Body of pancreas (tissue), 4 donors: ENCODE data around the gene EIF3I. TPM values are rescaled to one million over a fixed set of nuclear protein-coding genes. Genes with fewer than 3 reads are reported as not detected.
A peak's percentile ranks its signal among the peaks of the same experiment; 100 is the strongest.

ENCODE experiments used
- ATAC-seq: fragments of 150-250 bp; one replicate; pipeline ENCODE4 v1.9.1; 2016
- DNase-seq, 4 donors: peaks; one replicate each; pipeline ENCODE4 v3.0.0-alpha.2; 2019
- H3K27ac ChIP-seq, 4 donors: fragments of 200-600 bp; sonication (generic); 1 replicate in 3 of 4; 2 replicates in 1 of 4; pipeline versions ENCODE4 v1.5.1 to v1.6.1; 2016 to 2019; ENCODE audit warnings: mild to moderate bottlenecking in 1 of 4, mixed read lengths in 1 of 4, moderate library complexity in 1 of 4
- H3K27me3 ChIP-seq, 2 donors: fragments of 200-600 bp; sonication (generic); one replicate each; pipeline ENCODE4 v1.6.0; 2016; ENCODE audit warnings: mild to moderate bottlenecking in 1 of 2
- H3K36me3 ChIP-seq, 2 donors: fragments of 200-600 bp; sonication (generic); replicated peaks in 1 of 2; 2 replicates each; pipeline ENCODE4 v1.5.1; 2016; ENCODE audit warnings: low read depth in 2 of 2; ENCODE audit not compliant: insufficient read depth in 1 of 2
- H3K4me1 ChIP-seq: fragments of 200-600 bp; sonication (generic); one replicate; pipeline ENCODE4 v1.6.0; 2016
- H3K4me3 ChIP-seq, 2 donors: fragments of 200-600 bp; sonication (generic); 1 replicate in 1 of 2; 2 replicates in 1 of 2; pipeline ENCODE4 v1.5.1; 2016 to 2019
- H3K9me3 ChIP-seq, 3 donors: fragments of 200-600 bp; sonication (generic); 1 replicate in 2 of 3; 2 replicates in 1 of 3; pipeline ENCODE4 v1.5.1; 2016
- POLR2A ChIP-seq, 3 donors: fragments of 450-650 bp; IDR thresholded peaks; one replicate each; pipeline ENCODE4 v1.6.1; 2016; ENCODE audit warnings: antibody characterized with exemption in 3 of 3, mild to moderate bottlenecking in 2 of 3
- WGBS, 2 donors: methylation state at CpG; one replicate each; pipeline ENCODE4 v1.1.5; 2017; 5-methylcytosine and 5-hydroxymethylcytosine counted together
- intact Hi-C: fragments of 100-400 bp; cut with DNase I; formaldehyde crosslinking; loops from one replicate; pipeline ENCODE4 v1.15.1; 2023
- total RNA-seq, 2 donors: library from RNA; depleted of rRNA; stranded (reverse); fragments of >200 nt; gene quantifications; one replicate each; pipeline ENCODE4 v1.1.0, GENCODE V29; 2016
- TF ChIP-seq, protein P1 (sequence below), 7 experiments: fragments of 450-650 bp in 4 of 7; fragments of 200-600 bp in 3 of 7; sonication (generic) in 3 of 7; IDR thresholded peaks; one replicate each; pipeline ENCODE4 v1.5.1; 2016 to 2019; ENCODE audit warnings: antibody characterized with exemption in 7 of 7

The EIF3I gene
- total RNA-seq, 2 donors from 2014 or later = 69.5 to 81.7 TPM

DNA sequence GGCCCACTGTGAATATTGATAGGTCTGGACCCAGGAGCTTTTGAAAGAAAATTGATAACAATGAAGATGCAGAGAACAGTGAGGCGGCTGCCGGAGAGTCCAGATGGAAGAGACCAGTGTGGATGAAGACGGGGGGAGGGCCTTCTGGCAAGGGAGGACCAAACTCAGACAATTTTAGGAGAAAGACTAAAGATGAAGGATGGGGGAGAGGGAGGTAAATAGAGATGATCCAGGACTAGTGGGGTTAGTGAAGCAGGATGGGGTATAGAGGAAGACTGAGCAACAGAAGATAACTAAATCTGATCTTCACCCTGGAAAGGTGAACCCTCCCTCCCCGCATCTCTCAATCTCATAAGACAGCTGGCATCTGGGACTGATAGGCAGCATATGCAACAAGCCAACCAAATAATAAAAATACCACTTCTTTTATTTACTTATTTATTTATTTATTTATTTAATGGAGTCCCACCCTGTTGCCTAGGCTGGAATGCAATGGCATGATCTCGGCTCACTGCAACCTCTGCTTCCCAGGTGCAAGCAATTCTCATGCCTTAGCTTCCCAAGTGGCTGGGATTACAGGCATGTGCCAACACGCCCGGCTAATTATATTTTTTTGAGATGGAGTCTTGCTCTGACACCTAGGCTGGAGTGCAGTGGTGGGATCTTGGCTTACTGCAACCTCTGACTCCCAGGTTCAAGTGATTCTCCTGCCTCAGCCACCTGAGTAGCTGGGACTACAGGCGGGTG is 10.5 kb downstream of the EIF3I start:
- DNase-seq (no peak), ATAC-seq (no peak)
- no peaks in the 10 kb centered on the region for H3K27me3 ChIP-seq
- TF ChIP-seq, protein P1, sequence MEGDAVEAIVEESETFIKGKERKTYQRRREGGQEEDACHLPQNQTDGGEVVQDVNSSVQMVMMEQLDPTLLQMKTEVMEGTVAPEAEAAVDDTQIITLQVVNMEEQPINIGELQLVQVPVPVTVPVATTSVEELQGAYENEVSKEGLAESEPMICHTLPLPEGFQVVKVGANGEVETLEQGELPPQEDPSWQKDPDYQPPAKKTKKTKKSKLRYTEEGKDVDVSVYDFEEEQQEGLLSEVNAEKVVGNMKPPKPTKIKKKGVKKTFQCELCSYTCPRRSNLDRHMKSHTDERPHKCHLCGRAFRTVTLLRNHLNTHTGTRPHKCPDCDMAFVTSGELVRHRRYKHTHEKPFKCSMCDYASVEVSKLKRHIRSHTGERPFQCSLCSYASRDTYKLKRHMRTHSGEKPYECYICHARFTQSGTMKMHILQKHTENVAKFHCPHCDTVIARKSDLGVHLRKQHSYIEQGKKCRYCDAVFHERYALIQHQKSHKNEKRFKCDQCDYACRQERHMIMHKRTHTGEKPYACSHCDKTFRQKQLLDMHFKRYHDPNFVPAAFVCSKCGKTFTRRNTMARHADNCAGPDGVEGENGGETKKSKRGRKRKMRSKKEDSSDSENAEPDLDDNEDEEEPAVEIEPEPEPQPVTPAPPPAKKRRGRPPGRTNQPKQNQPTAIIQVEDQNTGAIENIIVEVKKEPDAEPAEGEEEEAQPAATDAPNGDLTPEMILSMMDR (IDR thresholded peaks at IDR 0.05) = no peak
- TF ChIP-seq POLR2A (IDR thresholded peaks at IDR 0.05) = no peak
- intact Hi-C loops = loop anchor here (10.0 kb wide), 1 partner anchor 62 kb away; the partner anchor contains the start of gene HDAC1
- no peaks in the 10 kb centered on the region for H3K9me3 ChIP-seq
- H3K27ac ChIP-seq = no peak overlapping the region
- H3K36me3 ChIP-seq = peaks cover 13 to 21% of the 10 kb centered on the region in 2 donors
- no peak overlapping the region for H3K4me3 ChIP-seq
- 87 to 90% methylated on average over 7 to 8 of the region's 8 CpGs for WGBS, 2 donors
- H3K4me1 ChIP-seq = peaks cover 10% of the 10 kb centered on the region

DNA sequence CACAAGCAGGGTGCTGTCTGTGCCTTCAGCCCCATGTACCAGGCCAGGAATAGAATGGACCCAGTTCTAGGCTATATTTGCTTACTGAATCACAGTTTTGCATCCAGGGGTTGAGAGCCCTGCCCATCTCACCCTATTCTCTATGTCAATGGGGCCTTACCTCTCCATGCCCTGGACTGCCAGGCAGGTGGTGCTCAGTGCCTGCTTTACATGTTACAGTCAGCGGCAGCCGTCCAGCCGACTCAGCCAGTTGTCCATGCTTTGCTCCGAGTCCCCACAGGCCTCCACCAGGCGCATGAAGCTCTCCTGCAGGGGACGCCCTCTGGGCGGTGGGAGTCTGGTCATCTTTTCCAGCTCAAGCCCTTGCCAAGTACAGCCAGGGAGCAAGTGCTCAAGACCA is 12.6 kb downstream of the EIF3I start:
- no peak for DNase-seq
- intact Hi-C loops = loop anchor here (10.0 kb wide), 1 partner anchor 60 kb away; the partner anchor contains the start of gene HDAC1
- H3K27me3 ChIP-seq = no peaks in the 10 kb centered on the region
- no peak for ATAC-seq
- no peak overlapping the region for H3K4me3 ChIP-seq
- no peak overlapping the region for H3K27ac ChIP-seq
- 86% methylated on average over 7 of the region's 7 CpGs; no CpG with 5 or more reads in 1 of the 2 donors for WGBS, 2 donors
- H3K4me1 ChIP-seq = peaks cover 18% of the 10 kb centered on the region
- no peaks in the 10 kb centered on the region for H3K9me3 ChIP-seq
- H3K36me3 ChIP-seq = peaks cover 0 to 12% of the 10 kb centered on the region in 2 donors
- TF ChIP-seq, protein P1 (IDR thresholded peaks at IDR 0.05) = no peak
- TF ChIP-seq POLR2A (IDR thresholded peaks at IDR 0.05) = no peak

GRCh38 chr1:32239337-32239736 is 17.1 kb downstream of the EIF3I start:
- DNase-seq = peak in 2 of 4 donors; percentile 41 to 53
- Histone ChIP-seq H3K4me3 (no peak overlapping the region), H3K4me1 (peaks cover 46% of the 10 kb centered on the region), H3K36me3 (no peaks in the 10 kb centered on the region), H3K27ac (peak overlapping the region; percentile 83 to 95 (median 90)), H3K9me3 (no peaks in the 10 kb centered on the region), H3K27me3 (no peaks in the 10 kb centered on the region)
- no peak for ATAC-seq
- 20 to 25% methylated on average over 2 to 4 of the region's 4 CpGs for WGBS, 2 donors
- TF ChIP-seq, protein P1 (IDR thresholded peaks at IDR 0.05) = no peak
- no peak for TF ChIP-seq POLR2A (IDR thresholded peaks at IDR 0.05)
- intact Hi-C loops = loop anchor here (10.0 kb wide), 1 partner anchor 55 kb away; the partner anchor contains the start of gene HDAC1

DNA sequence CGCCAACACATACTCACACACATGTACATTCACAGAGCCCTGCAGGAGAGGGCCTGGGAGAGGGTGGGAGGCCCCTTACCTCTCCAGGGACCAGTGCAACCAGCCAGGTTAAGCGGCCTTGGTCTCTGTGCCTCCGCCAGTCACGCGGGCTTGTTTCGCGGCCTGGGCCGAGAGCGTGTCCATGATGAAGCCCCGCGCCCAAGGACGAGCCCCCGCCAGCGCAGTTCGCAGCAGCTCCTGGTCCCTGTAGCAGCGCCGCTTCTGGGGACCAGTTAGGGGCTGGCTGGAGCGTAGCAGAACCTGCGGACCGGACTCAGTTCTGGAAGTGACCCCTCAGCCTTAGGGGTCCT is 17.6 kb downstream of the EIF3I start:
- H3K27me3 ChIP-seq = no peaks in the 10 kb centered on the region
- 19 to 20% methylated on average over 2 to 20 of the region's 20 CpGs for WGBS, 2 donors
- H3K4me1 ChIP-seq = peaks cover 46% of the 10 kb centered on the region
- no peak for TF ChIP-seq POLR2A (IDR thresholded peaks at IDR 0.05)
- TF ChIP-seq, protein P1 (IDR thresholded peaks at IDR 0.05) = no peak
- H3K4me3 ChIP-seq = peak overlapping the region in 1 of 2 donors; percentile 75
- no peaks in the 10 kb centered on the region for H3K36me3 ChIP-seq
- intact Hi-C loops = loop anchor here (10.0 kb wide), 1 partner anchor 55 kb away; the partner anchor contains the start of gene HDAC1
- no peaks in the 10 kb centered on the region for H3K9me3 ChIP-seq
- peak overlapping the region; percentile 83 to 95 (median 90) for H3K27ac ChIP-seq
- ATAC-seq (peak; percentile 4), DNase-seq (peak; percentile 28 to 55 (median 41))
